Urothelium cell line (cell line): ENCODE results near the gene ST6GALNAC4.
"Not testable (repeated sequence)": the region's sequence is repeated elsewhere in the genome, so short reads cannot be mapped to it uniquely, and the experiment has no call there.

ENCODE experiments used
- DNase-seq: peaks from one replicate; pipeline ENCODE4 v3.0.0; 2011; ENCODE audit warnings: low spot score, mixed read lengths
- FAIRE-seq: peaks from 2 replicates; lab custom pipeline; 2011; peaks lifted over from hg19 to GRCh38; lab: Jason Lieb, UNC

ST6GALNAC4 gene

DNA sequence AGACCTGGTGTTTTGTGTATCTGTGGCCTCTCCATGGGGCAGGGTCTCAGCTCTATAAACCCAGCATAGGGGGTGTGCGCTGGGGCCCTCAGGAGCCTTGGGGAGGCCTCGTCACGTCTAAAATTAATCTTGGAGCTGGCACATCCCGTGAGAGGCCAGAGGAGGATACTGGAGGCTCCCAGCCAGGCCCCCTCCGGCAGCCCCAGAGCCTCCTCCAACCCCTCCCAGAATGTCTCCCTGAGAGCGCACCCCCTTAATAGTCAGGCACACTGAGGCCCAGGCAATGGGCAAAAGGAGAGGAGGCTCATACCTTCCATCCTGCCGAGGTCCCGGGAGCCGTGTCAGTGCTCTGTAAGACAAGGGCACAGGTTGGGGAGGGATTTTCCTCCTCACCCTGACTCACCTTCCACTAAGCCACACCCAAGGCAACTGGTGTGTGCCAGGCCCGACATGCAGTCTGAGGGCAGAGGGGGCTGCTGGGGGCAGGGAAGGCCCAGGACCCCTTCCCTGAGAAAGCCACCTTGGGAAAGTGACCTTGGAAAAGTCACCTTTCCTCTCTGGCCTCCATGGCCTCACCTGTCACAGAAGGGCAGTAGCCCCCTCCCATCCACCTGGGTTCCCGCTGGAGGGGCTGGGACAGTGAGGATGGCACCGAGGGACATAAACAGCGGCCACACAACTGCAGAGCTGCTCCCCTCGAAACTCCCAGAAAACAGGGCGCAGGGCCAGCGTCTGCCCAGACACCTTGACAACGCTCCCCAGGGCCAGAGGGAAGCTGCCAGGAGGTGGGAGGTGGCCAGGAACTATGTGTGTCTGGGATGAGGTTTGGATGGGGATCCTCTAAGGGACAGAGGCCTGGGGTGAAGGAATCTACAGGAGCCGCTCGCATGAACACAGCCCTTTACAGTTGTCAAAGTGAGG is 42.3 kb downstream of the ST6GALNAC4 start:
- FAIRE-seq (no peak), DNase-seq (no peak)

DNA sequence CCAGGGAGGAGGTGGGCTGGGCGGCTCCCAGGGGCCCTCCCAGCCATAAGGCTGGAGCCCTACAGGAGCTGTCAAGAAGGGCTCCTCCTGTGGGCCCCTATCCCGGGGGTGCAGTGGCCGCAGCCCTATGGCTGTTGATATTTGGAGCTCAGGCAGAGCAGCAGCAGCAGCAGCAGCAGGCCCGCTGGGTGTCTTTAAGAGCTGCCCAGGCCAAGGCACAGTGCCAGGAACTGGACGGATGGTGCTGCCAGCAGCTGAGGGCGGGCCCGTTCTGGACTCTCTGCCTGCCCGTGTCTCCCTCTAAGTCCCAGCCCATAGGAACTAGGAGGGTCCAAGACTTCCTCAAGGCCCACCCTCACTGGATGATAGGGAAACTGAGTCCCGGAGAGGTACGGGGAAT is 43.0 kb downstream of the ST6GALNAC4 start:
- FAIRE-seq, result no peak
- no peak for DNase-seq

DNA sequence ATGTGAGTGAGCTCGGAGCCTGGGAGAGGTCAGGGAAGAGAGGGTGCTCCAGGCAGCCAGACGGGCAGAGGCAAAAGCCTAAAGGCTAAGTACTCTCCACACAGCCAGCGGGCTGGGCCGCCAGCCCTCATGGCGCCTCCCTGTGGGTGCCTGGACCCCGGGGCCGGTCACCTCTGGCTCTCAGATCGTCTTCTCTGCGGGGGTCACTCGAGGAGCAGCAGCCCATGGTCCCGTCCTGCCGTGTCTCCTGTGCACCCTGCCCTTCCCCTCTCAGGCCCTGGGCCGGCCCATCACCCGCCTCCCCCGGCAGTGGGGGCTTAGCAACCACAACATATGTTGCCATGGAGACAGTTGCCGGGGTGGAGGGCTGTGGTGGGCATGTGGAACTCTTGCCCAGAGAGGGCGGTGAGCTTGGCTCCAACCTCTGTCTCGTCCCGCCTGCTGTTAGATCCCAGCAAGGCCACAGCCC is 43.6 kb downstream of the ST6GALNAC4 start:
- FAIRE-seq (no peak), DNase-seq (no peak)

- FAIRE-seq (no peak), DNase-seq (no peak)
Observed at GRCh38 chr9:127872369-127873222, 44.2 kb downstream of the ST6GALNAC4 start.

DNA sequence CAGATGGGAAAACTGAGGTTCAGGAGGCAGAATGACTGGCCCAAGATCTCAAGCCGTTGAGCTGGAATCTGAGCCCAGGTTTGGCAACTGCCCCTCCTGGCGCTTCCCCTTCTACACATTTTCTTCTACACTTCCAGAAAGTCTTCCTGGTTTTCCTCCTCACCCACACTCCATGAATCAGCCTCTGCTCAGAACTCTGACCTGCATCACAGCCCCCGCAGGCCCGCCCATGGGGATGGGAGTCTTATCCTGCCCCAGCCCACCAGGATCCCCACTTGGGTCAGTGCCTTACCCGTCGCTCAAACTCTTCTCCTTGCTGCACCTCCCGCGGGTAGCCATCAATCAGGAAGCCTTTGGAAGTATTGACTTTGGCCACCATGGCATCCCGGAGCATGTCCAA is 45.3 kb downstream of the ST6GALNAC4 start:
- FAIRE-seq, result no peak

DNA sequence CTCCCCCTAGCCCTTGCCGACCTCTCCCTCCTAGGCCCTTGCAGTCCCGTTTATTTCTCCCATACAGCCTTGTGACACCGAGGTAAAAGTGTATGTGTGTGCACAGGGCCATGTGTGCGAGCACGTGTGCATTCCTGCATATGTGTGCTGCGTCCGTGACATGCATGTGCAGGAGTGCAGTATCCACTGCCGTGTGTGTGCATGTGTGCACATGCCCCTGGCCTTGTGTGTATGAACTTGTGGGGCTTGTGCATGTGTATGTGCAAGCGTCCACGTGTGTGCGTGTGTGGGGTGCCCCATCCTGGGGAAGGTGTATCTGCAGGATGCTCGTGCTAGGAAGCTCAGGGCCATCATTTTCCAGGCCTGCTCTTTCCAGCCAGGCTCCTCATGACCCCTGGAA is 46.0 kb downstream of the ST6GALNAC4 start:
- peak; percentile 35 for FAIRE-seq

More for the DNA sequence above, 45.3 kb downstream of the ST6GALNAC4 start:
- no peak for DNase-seq

DNA sequence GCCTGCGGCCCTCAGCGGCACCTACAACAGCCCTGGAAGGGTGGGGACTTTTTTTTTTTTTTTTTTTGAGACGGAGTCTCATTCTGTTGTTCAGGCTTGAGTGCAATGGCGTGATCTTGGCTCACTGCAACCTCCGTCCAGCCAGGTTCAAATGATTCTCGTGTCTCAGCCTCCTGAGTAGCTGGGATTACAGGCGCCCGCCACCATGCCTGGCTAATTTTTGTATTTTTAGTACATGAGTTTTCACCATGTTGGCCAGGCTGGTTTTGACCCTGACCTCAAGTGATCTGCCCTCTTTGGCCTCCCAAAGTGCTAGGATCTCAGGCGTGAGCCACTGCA is 46.7 kb downstream of the ST6GALNAC4 start:
- not testable (repeated sequence) for DNase-seq, FAIRE-seq

More for the DNA sequence above, 46.0 kb downstream of the ST6GALNAC4 start:
- no peak for DNase-seq

GRCh38 chr9:127869310-127870152 is 47.3 kb downstream of the ST6GALNAC4 start:
- DNase-seq (peak; percentile 92), FAIRE-seq (no peak)

- DNase-seq, result no peak
- no peak for FAIRE-seq
Observed at GRCh38 chr9:127868278-127868902, 48.5 kb downstream of the ST6GALNAC4 start.

GRCh38 chr9:127867356-127868277 is 49.2 kb downstream of the ST6GALNAC4 start:
- no peak for DNase-seq
- no peak for FAIRE-seq

DNA sequence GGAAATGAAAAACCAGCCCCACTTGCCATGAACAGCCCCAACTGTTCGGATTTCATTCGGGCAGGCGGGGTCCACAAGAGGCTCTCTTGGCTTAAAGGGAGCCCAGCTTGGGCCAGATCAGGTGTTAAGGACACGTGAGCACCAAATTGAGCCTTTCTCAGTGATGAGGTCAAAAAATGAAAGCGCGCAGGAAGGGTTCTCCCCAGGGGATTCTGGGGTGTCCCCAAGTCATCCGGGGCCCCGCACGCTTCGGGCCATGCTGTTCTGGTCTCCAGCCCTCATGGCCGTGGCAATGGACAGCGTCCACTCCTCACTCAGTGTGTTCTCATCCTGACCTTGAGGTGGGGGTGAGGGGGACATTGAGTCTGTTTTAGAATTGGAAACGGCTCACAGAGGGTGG is 50.3 kb downstream of the ST6GALNAC4 start:
- DNase-seq, result no peak

DNA sequence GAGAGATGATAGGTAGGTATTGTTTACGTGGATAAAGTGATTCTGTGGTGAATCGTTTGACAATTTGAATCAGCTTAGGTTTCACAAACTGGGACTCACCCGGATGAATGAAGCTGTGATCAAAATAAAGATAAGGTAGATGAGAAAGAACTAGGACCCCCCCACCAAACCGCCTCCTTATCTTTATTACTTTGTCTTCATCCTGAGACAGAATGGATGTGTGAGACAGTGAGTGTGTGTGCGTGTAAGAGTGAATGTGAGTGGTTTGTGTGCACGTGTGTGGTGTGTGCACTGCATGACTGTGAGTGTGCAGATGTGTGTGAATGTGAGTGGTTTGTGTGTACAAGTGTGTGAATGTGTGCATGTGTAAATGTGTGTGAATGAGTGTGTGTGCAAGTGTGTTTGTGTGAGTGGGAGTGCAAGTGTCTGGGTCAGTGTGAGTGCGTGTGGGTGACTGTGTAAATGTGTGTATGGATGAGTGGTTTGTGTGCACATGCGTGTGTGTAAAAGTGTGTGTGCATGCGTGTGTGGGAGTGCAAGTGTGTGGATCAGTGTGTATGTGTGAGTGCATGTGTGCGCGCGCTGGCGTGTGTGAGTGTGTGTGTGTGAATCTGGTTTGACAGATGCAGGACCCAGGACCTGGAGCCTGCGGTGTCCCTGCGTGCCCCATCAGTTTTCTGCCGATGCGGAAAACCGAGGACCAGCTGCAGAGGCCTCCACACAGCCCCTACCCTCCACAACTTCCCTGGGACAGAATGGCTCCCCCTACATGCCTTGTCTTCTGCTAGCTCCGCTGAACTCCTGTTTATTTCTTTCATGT is 51.0 kb downstream of the ST6GALNAC4 start:
- DNase-seq (no peak), FAIRE-seq (no peak)

More for the DNA sequence above, 50.3 kb downstream of the ST6GALNAC4 start:
- FAIRE-seq, result no peak

GRCh38 chr9:127863191-127863621 is 53.6 kb downstream of the ST6GALNAC4 start:
- no peak for FAIRE-seq
- DNase-seq, result no peak

DNA sequence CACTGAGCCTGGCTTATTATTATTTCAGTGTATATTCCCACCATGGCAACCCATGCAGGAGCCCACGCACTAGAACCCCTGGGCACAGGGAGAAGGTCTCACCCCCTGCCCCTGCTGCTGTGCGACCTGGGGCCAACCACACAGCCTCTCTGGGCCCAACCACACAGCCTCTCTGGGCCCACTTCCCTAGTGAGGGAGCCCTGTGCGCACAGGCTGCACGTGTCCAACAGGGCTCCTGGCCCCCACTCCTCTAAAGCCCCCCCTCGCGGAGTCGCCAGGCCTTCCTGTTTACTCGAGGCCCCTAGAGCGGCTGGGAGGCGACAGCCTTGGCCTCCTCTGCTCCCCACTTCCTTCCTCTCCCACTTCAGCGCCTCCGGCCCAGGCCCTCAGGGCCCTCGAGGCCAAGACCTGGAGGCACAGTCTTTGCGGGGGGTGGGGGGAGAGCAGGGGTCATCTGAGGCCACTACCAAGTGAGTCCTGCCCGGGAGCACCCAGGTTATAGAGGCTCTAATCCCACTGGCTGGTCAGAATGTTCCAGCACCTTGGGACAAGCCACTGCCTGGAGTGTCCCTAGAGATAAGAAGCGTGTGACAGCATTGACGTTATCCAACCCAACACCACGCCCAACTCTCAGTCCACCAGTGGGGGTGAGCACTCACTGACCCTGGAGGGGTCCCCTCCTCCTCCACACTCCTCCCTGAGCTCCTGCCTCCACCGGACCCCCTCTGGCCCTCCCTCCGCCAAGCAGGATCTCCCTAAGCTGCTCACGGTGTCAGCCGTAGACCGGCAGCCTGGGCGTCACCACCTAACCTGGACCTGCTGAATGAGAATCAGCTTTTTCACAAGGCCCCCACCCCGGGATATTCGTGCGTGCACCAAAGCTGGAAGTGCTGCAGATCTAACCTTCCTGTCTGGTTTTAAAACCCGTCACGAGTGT is 54.5 kb downstream of the ST6GALNAC4 start:
- DNase-seq, result no peak
- FAIRE-seq, result no peak

DNA sequence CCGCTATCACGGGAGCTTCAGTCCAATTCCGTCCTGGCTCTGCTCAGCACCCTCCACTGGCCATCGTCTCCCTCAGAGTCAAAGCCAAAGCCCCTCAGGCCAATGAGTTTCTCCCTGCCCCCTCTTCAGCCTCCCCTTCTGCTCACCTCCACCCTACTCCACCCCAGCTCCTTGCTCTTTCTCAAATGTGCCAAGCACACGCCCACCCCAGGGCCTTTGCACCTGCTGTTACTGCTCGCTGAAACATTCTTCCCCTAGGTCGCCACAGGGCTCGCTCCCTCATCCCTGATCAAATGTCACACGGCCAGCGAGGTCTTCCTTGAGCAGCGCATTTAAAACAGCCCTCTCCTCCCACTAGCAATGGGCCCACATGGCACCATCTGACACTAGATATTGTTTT is 56.1 kb downstream of the ST6GALNAC4 start:
- FAIRE-seq (no peak), DNase-seq (no peak)

- no peak for DNase-seq
- no peak for FAIRE-seq
Observed at GRCh38 chr9:127860260-127860659, 56.6 kb downstream of the ST6GALNAC4 start.

- FAIRE-seq (no peak), DNase-seq (no peak)
Observed at GRCh38 chr9:127858041-127858512, 58.8 kb downstream of the ST6GALNAC4 start.
